Measurements from ENCODE around the gene GPBAR1.

- TF ChIP-seq CTCF (IDR thresholded peaks at IDR 0.05) (peak; percentile 91 to 99 (median 97)), POLR2A (IDR thresholded peaks at IDR 0.05) (peak; percentile 84 to 96), EP300 (IDR thresholded peaks at IDR 0.05) (peak in 1 of 2 donors; percentile 95)
Observed at GRCh38 chr2:218292048-218293014, 31.5 kb downstream of the GPBAR1 start, which contains the start of gene TMBIM1.
